Measurements from ENCODE around the gene TLE2.
"Not testable (repeated sequence)": the region's sequence is repeated elsewhere in the genome, so short reads cannot be mapped to it uniquely, and the experiment has no call there.

GRCh38 chr19:2992333-2992732 lies 36.7 kb downstream of the TLE2 start:
- not testable (repeated sequence) for TF ChIP-seq ZNF274 (IDR thresholded peaks at IDR 0.05; ENCODE audit: low read depth, low read length); SUZ12 (IDR thresholded peaks at IDR 0.05; ENCODE audit: extremely low read depth, insufficient read depth, insufficient read length); YY1 (IDR thresholded peaks at IDR 0.05; ENCODE audit: insufficient read depth, insufficient read length)
